Measurements from ENCODE around the gene HBS1L.

HBS1L gene

DNA sequence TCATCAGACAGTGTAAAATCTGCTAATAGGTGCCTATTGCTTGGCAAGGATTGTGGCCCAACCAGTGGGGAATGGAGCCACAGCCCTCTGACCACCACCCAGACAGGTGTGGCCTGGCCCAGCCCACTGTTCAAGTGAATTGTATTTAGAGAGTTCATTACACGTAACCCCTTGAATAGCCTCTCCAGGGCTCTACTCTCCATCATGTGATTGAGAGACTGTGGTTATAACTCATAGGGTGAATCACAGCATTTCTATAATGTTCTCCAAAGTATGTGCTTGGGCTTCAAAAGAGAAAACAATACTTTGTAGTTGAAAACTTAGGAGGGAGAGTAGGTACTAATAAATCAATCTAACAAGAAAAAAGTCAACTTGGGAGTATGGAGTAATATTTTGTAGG is 143.1 kb downstream of the HBS1L start:
- DNase-seq, result no peak
- no peak overlapping the region for H3K4me3 ChIP-seq (ENCODE audit: low read depth, low read length)
- no peaks in the 10 kb centered on the region for H3K36me3 ChIP-seq
- H3K9me3 ChIP-seq, result no peaks in the 10 kb centered on the region
- TF ChIP-seq, protein P1, sequence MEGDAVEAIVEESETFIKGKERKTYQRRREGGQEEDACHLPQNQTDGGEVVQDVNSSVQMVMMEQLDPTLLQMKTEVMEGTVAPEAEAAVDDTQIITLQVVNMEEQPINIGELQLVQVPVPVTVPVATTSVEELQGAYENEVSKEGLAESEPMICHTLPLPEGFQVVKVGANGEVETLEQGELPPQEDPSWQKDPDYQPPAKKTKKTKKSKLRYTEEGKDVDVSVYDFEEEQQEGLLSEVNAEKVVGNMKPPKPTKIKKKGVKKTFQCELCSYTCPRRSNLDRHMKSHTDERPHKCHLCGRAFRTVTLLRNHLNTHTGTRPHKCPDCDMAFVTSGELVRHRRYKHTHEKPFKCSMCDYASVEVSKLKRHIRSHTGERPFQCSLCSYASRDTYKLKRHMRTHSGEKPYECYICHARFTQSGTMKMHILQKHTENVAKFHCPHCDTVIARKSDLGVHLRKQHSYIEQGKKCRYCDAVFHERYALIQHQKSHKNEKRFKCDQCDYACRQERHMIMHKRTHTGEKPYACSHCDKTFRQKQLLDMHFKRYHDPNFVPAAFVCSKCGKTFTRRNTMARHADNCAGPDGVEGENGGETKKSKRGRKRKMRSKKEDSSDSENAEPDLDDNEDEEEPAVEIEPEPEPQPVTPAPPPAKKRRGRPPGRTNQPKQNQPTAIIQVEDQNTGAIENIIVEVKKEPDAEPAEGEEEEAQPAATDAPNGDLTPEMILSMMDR (IDR thresholded peaks at IDR 0.05; ENCODE audit: low read depth, low read length), result no peak
- no peaks in the 10 kb centered on the region for H3K27me3 ChIP-seq
- peaks cover 16% of the 10 kb centered on the region for H3K4me1 ChIP-seq

DNA sequence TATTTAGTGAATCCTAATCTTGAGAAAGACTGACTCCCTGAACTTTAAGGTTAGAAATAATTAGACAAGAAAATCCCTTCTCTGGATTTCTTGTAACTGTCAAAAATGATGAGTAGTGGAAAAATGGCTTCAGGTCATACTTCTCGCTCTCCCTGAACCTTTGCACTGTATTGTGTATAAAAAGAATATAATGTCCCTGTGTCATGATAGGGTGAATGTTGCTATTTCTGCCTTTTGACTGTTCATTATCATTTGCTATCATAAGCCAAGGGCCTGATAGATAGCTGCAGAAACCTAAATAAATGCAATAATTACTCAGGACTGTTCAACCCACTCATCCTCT is 144.1 kb downstream of the HBS1L start:
- no peaks in the 10 kb centered on the region for H3K27me3 ChIP-seq
- H3K36me3 ChIP-seq, result no peaks in the 10 kb centered on the region
- no peaks in the 10 kb centered on the region for H3K9me3 ChIP-seq
- TF ChIP-seq, protein P1 (IDR thresholded peaks at IDR 0.05; ENCODE audit: low read depth, low read length), result no peak
- DNase-seq, result no peak
- no peak overlapping the region for H3K4me3 ChIP-seq (ENCODE audit: low read depth, low read length)
- peaks cover 16% of the 10 kb centered on the region for H3K4me1 ChIP-seq

All from BE2C (cell line).